ENCODE results near the gene LHX4. TPM values are rescaled to one million over a fixed set of nuclear protein-coding genes. Genes with fewer than 3 reads are reported as not detected.
A peak's percentile ranks its signal among the peaks of the same experiment; 100 is the strongest.

The LHX4 gene
- total and polyA plus RNA-seq, 4 donors, result 0.02 to 0.03 (median 0.02) TPM; not detected in 1

DNA sequence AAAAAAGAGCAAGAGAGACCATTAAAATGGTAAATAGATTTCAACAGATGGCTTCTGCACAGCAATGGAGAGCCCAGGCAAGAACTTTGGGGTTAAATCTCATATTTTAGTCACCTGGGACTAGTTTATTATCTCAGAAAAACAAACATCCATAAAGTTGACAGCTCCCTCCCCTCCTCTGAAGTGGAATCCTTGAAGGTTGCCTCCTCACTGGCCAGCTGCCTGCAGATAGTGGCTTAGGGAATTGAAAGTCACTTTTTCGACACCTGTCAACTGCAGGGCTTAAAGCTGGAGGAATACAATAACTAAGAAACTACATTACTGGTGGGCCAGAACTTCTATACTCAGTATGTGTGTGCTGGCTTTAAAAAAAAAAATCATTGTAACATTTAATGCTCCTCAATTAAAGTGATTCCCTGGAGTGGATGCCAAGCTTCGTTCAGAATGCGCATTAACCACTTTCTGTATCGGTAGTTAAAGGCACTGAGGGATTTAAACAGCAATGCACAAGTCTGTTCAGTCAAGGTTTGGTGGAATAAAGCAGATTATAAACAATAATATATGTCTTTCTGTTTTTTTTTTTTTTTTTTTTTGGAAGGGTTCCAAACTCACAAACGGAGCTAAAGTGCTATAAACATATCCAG is 52.5 kb downstream of the LHX4 start:
- Histone ChIP-seq H3K4me3 (no peak overlapping the region), H3K4me1 (ENCODE audit: control insufficient read depth in 5 of 5, insufficient read depth in 5 of 5, low read length in 5 of 5) (peaks cover 0 to 26% (median 2%) of the 10 kb centered on the region in 5 donors), H3K27me3 (ENCODE audit: control insufficient read depth in 3 of 3, insufficient read depth in 3 of 3, low read length in 2 of 3) (no peaks in the 10 kb centered on the region), H3K27ac (ENCODE audit: low read depth in 1 of 2, low read length in 1 of 2) (no peak overlapping the region), H3K36me3 (ENCODE audit: control insufficient read depth in 4 of 4, insufficient read depth in 4 of 4, low read length in 4 of 4) (peaks cover 0 to 10% (median 7%) of the 10 kb centered on the region in 4 donors), H3K9ac (ENCODE audit: insufficient read depth in 1 of 2, low read length in 2 of 2) (no peak overlapping the region), H3K9me3 (ENCODE audit: control insufficient read depth in 4 of 4, insufficient read depth in 3 of 4, low read length in 3 of 4) (no peaks in the 10 kb centered on the region)
- TF ChIP-seq, protein P1, sequence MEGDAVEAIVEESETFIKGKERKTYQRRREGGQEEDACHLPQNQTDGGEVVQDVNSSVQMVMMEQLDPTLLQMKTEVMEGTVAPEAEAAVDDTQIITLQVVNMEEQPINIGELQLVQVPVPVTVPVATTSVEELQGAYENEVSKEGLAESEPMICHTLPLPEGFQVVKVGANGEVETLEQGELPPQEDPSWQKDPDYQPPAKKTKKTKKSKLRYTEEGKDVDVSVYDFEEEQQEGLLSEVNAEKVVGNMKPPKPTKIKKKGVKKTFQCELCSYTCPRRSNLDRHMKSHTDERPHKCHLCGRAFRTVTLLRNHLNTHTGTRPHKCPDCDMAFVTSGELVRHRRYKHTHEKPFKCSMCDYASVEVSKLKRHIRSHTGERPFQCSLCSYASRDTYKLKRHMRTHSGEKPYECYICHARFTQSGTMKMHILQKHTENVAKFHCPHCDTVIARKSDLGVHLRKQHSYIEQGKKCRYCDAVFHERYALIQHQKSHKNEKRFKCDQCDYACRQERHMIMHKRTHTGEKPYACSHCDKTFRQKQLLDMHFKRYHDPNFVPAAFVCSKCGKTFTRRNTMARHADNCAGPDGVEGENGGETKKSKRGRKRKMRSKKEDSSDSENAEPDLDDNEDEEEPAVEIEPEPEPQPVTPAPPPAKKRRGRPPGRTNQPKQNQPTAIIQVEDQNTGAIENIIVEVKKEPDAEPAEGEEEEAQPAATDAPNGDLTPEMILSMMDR (IDR thresholded peaks at IDR 0.05; ENCODE audit: control extremely low read depth, extremely low read depth), result no peak
- ATAC-seq (ENCODE audit: insufficient read depth, low FRiP score) (no peak), DNase-seq (peak in 1 of 3 donors; percentile 26)
- 81 to 91% methylated on average over 5 of the region's 5 CpGs for WGBS, 2 donors

DNA sequence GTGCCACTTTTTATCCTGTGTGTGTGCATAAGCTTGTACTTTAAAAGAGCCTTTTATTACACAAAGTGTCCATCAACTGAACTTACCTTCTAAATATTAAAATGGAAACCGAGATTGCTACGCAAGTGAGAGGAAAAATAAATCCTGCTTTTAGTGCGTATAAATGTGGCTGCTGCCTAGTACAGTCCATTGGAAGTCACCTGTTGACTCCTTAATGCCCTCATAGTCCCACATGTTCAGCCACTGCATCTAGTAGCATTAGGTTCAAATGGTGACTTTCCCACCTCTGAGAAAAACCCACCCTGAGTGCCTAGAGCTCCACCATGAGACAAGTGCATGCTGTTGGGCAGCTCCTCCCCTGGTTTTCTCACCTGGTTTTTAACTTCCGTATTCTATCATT is 53.0 kb downstream of the LHX4 start:
- peaks cover 0 to 26% (median 2%) of the 10 kb centered on the region in 5 donors for H3K4me1 ChIP-seq (ENCODE audit: control insufficient read depth in 5 of 5, insufficient read depth in 5 of 5, low read length in 5 of 5)
- WGBS, 2 donors, result 95 to 97% methylated on average over 4 of the region's 4 CpGs
- DNase-seq, result no peak

DNA sequence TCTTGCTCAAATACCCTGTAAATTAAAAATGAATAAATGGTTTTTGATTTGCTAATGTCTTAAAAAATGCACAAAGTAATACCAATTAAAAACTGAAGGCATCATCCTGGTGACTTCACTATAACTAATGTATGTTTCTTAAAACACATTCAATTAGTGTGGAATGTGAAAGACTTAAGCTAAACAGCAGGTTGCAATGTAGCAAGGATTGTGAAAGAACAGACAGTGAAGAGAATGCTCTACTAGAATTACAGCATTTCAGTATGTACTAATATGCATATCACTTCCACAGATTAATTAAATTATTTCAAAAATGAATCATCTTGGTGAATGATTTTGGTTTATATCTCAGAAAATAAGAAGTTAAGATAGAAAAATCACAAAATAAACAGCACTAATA is 56.4 kb downstream of the LHX4 start:
- TF ChIP-seq, protein P1 (IDR thresholded peaks at IDR 0.05; ENCODE audit: control extremely low read depth, extremely low read depth), result no peak
- no peaks in the 10 kb centered on the region for H3K9me3 ChIP-seq (ENCODE audit: control insufficient read depth in 4 of 4, insufficient read depth in 3 of 4, low read length in 3 of 4)
- peaks cover 0 to 8% (median 0%) of the 10 kb centered on the region in 4 donors for H3K36me3 ChIP-seq (ENCODE audit: control insufficient read depth in 4 of 4, insufficient read depth in 4 of 4, low read length in 4 of 4)
- H3K4me1 ChIP-seq (ENCODE audit: control insufficient read depth in 5 of 5, insufficient read depth in 5 of 5, low read length in 5 of 5), result peaks cover 0 to 29% (median 0%) of the 10 kb centered on the region in 5 donors
- DNase-seq, result no peak
- ATAC-seq (ENCODE audit: insufficient read depth, low FRiP score), result no peak
- no peak overlapping the region for H3K4me3 ChIP-seq
- H3K27ac ChIP-seq (ENCODE audit: low read depth in 1 of 2, low read length in 1 of 2), result no peak overlapping the region
- H3K9ac ChIP-seq (ENCODE audit: insufficient read depth in 1 of 2, low read length in 2 of 2), result no peak overlapping the region
- H3K27me3 ChIP-seq (ENCODE audit: control insufficient read depth in 3 of 3, insufficient read depth in 3 of 3, low read length in 2 of 3), result no peaks in the 10 kb centered on the region

More for the DNA sequence above, 53.0 kb downstream of the LHX4 start:
- H3K27ac ChIP-seq (ENCODE audit: low read depth in 1 of 2, low read length in 1 of 2), result no peak overlapping the region
- H3K27me3 ChIP-seq (ENCODE audit: control insufficient read depth in 3 of 3, insufficient read depth in 3 of 3, low read length in 2 of 3), result no peaks in the 10 kb centered on the region
- TF ChIP-seq, protein P1 (IDR thresholded peaks at IDR 0.05; ENCODE audit: control extremely low read depth, extremely low read depth), result no peak
- no peak overlapping the region for H3K4me3 ChIP-seq
- peaks cover 0 to 10% (median 7%) of the 10 kb centered on the region in 4 donors for H3K36me3 ChIP-seq (ENCODE audit: control insufficient read depth in 4 of 4, insufficient read depth in 4 of 4, low read length in 4 of 4)
- ATAC-seq (ENCODE audit: insufficient read depth, low FRiP score), result no peak
- H3K9ac ChIP-seq (ENCODE audit: insufficient read depth in 1 of 2, low read length in 2 of 2), result no peak overlapping the region
- no peaks in the 10 kb centered on the region for H3K9me3 ChIP-seq (ENCODE audit: control insufficient read depth in 4 of 4, insufficient read depth in 3 of 4, low read length in 3 of 4)
